Liver (tissue), 9 donors: ENCODE results near the gene ACKR3. TPM values are rescaled to one million over a fixed set of nuclear protein-coding genes. Genes with fewer than 3 reads are reported as not detected.

Experiments
- DNase-seq: peaks from one replicate; pipeline ENCODE4 v3.0.0-alpha.2; 2017; ENCODE audit warnings: low spot score
- H3K27ac ChIP-seq, 2 donors: one replicate each; pipeline ENCODE4 v1.7.0; 2013; ENCODE audit warnings: inconsistent platforms in 2 of 2, low read length in 2 of 2, control low read depth in 1 of 2, low read depth in 1 of 2, mild to moderate bottlenecking in 1 of 2
- H3K27me3 ChIP-seq, 4 donors: one replicate each; pipeline versions ENCODE4 v1.6.1 to v1.7.0; 2013; ENCODE audit warnings: low read length in 3 of 4, inconsistent platforms in 1 of 4, mild to moderate bottlenecking in 1 of 4, moderate library complexity in 1 of 4; ENCODE audit not compliant: control insufficient read depth in 4 of 4, insufficient read depth in 4 of 4
- H3K36me3 ChIP-seq, 4 donors: one replicate each; pipeline versions ENCODE4 v1.6.1 to v1.7.0; 2013; ENCODE audit warnings: low read length in 3 of 4, mild to moderate bottlenecking in 3 of 4, low read depth in 1 of 4, moderate library complexity in 1 of 4; ENCODE audit not compliant: control insufficient read depth in 4 of 4, insufficient read depth in 3 of 4
- H3K4me1 ChIP-seq, 4 donors: one replicate each; pipeline versions ENCODE4 v1.6.1 to v1.7.0; 2013; ENCODE audit warnings: low read length in 3 of 4, mild to moderate bottlenecking in 3 of 4, moderate library complexity in 1 of 4; ENCODE audit not compliant: control insufficient read depth in 4 of 4, insufficient read depth in 4 of 4
- H3K4me3 ChIP-seq, 3 donors: one replicate each; pipeline versions ENCODE4 v1.6.1 to v1.7.0; 2013; ENCODE audit warnings: low read length in 3 of 3, control low read depth in 1 of 3, low read depth in 1 of 3, mild to moderate bottlenecking in 1 of 3
- H3K9ac ChIP-seq, 2 donors: one replicate each; pipeline ENCODE4 v1.7.0; 2013; ENCODE audit warnings: low read length in 2 of 2, mild to moderate bottlenecking in 2 of 2, moderate library complexity in 2 of 2, control low read depth in 1 of 2, low read depth in 1 of 2
- H3K9me3 ChIP-seq, 4 donors: one replicate each; pipeline versions ENCODE4 v1.6.1 to v1.7.0; 2013; ENCODE audit warnings: low read length in 3 of 4; ENCODE audit not compliant: control insufficient read depth in 4 of 4
- ATF3 ChIP-seq: IDR thresholded peaks from 2 replicates; pipeline ENCODE4 v1.6.1; 2016; ENCODE audit warnings: antibody characterized with exemption
- EGR1 ChIP-seq, 2 donors: IDR thresholded peaks; 2 replicates each; pipeline ENCODE4 v1.6.1; 2016 to 2018; ENCODE audit warnings: antibody characterized with exemption in 2 of 2, low read depth in 2 of 2
- FOXA1 ChIP-seq: IDR thresholded peaks from 2 replicates; pipeline ENCODE4 v1.6.1; 2016; ENCODE audit warnings: antibody characterized with exemption
- FOXA2 ChIP-seq: IDR thresholded peaks from 2 replicates; pipeline ENCODE4 v1.6.1; 2016; ENCODE audit warnings: antibody characterized with exemption
- GABPA ChIP-seq, 2 donors: IDR thresholded peaks in 1 of 2; conservative IDR thresholded peaks in 1 of 2; 2 replicates each; pipeline ENCODE4 v1.6.1; 2016; ENCODE audit warnings: antibody characterized with exemption in 2 of 2, mild to moderate bottlenecking in 1 of 2, moderate library complexity in 1 of 2
- HNF4A ChIP-seq, 2 donors: conservative IDR thresholded peaks; 2 replicates each; pipeline ENCODE4 v1.6.1; 2016; ENCODE audit warnings: antibody characterized with exemption in 2 of 2, mild to moderate bottlenecking in 2 of 2
- HNF4G ChIP-seq: IDR thresholded peaks from 2 replicates; pipeline ENCODE4 v1.6.1; 2016; ENCODE audit warnings: antibody characterized with exemption
- JUND ChIP-seq, 2 donors: IDR thresholded peaks; 2 replicates each; pipeline ENCODE4 v1.6.1; 2016; ENCODE audit warnings: antibody characterized with exemption in 2 of 2
- MAX ChIP-seq: IDR thresholded peaks from 2 replicates; pipeline ENCODE4 v1.6.1; 2016; ENCODE audit warnings: antibody characterized with exemption
- NR2F2 ChIP-seq: IDR thresholded peaks from 2 replicates; pipeline ENCODE4 v1.6.1; 2016; ENCODE audit warnings: antibody characterized with exemption
- RAD21 ChIP-seq, 2 donors: IDR thresholded peaks; 2 replicates each; pipeline ENCODE4 v1.6.1; 2016; ENCODE audit warnings: antibody characterized with exemption in 2 of 2, mild to moderate bottlenecking in 2 of 2
- RXRA ChIP-seq, 2 donors: IDR thresholded peaks; 2 replicates each; pipeline ENCODE4 v1.6.1; 2017 to 2018; ENCODE audit warnings: antibody characterized with exemption in 2 of 2, mild to moderate bottlenecking in 1 of 2
- SP1 ChIP-seq: IDR thresholded peaks from 2 replicates; pipeline ENCODE4 v1.6.1; 2018; ENCODE audit warnings: antibody characterized with exemption, mild to moderate bottlenecking
- TAF1 ChIP-seq: conservative IDR thresholded peaks from 2 replicates; pipeline ENCODE4 v1.6.1; 2016; ENCODE audit warnings: antibody characterized with exemption, mild to moderate bottlenecking
- YY1 ChIP-seq: IDR thresholded peaks from 2 replicates; pipeline ENCODE4 v1.6.1; 2016; ENCODE audit warnings: antibody characterized with exemption, mild to moderate bottlenecking
- ZBTB33 ChIP-seq: IDR thresholded peaks from 2 replicates; pipeline ENCODE4 v1.6.1; 2016; ENCODE audit warnings: antibody characterized with exemption
- WGBS: extraction: QIAGEN DNeasy Blood & Tissue Kit; methylation state at CpG from one replicate; pipeline ENCODE4 v1.1.7; 2013; 5-methylcytosine and 5-hydroxymethylcytosine counted together
- polyA plus RNA-seq, 2 donors: library from polyadenylated mRNA; stranded (reverse) in 1 of 2; unstranded in 1 of 2; fragments of 200-250 nt in 1 of 2; fragments of >200 nt in 1 of 2; fragmentation: Nextera tagmentation in 1 of 2; extraction: Ambion mirVana in 1 of 2; gene quantifications; one replicate each; pipeline versions ENCODE4 v1.2.1 to v1.2.3, GENCODE V29; 2013 to 2015
- total RNA-seq, 2 donors: library from RNA; depleted of rRNA; stranded (reverse); fragments of >200 nt; gene quantifications; one replicate each; pipeline ENCODE4 v1.2.3, GENCODE V29; 2014
- TF ChIP-seq, protein P1 (sequence below): IDR thresholded peaks from 2 replicates; pipeline ENCODE4 v1.6.1; 2016; ENCODE audit warnings: antibody characterized with exemption, mild to moderate bottlenecking
- TF ChIP-seq, protein P2 (sequence below): fragments of 150-350 bp; IDR thresholded peaks from 2 replicates; pipeline ENCODE4 v1.5.1; 2017; ENCODE audit warnings: improper control_type of control experiment, low read depth, low read length; ENCODE audit not compliant: missing input control
- donor health status: healthy.
- donor health status: healthy.
- donor health status: healthy.
- donor health status: healthy.
- donor health status: healthy.

Gene ACKR3
- total and polyA plus RNA-seq, 4 donors = 1.6 to 6.0 (median 3.0) TPM

- Histone ChIP-seq H3K4me1 (no peaks in the 10 kb centered on the region), H3K27ac (no peak overlapping the region), H3K4me3 (no peak overlapping the region), H3K9me3 (no peaks in the 10 kb centered on the region), H3K27me3 (no peaks in the 10 kb centered on the region), H3K9ac (no peak overlapping the region), H3K36me3 (no peaks in the 10 kb centered on the region)
- no peak for DNase-seq
- 82% methylated on average over 5 of the region's 5 CpGs for WGBS
- TF ChIP-seq, protein P1, sequence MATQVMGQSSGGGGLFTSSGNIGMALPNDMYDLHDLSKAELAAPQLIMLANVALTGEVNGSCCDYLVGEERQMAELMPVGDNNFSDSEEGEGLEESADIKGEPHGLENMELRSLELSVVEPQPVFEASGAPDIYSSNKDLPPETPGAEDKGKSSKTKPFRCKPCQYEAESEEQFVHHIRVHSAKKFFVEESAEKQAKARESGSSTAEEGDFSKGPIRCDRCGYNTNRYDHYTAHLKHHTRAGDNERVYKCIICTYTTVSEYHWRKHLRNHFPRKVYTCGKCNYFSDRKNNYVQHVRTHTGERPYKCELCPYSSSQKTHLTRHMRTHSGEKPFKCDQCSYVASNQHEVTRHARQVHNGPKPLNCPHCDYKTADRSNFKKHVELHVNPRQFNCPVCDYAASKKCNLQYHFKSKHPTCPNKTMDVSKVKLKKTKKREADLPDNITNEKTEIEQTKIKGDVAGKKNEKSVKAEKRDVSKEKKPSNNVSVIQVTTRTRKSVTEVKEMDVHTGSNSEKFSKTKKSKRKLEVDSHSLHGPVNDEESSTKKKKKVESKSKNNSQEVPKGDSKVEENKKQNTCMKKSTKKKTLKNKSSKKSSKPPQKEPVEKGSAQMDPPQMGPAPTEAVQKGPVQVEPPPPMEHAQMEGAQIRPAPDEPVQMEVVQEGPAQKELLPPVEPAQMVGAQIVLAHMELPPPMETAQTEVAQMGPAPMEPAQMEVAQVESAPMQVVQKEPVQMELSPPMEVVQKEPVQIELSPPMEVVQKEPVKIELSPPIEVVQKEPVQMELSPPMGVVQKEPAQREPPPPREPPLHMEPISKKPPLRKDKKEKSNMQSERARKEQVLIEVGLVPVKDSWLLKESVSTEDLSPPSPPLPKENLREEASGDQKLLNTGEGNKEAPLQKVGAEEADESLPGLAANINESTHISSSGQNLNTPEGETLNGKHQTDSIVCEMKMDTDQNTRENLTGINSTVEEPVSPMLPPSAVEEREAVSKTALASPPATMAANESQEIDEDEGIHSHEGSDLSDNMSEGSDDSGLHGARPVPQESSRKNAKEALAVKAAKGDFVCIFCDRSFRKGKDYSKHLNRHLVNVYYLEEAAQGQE = no peak
- TF ChIP-seq TAF1 = no peak
- no peak for TF ChIP-seq SP1
- TF ChIP-seq, protein P2, sequence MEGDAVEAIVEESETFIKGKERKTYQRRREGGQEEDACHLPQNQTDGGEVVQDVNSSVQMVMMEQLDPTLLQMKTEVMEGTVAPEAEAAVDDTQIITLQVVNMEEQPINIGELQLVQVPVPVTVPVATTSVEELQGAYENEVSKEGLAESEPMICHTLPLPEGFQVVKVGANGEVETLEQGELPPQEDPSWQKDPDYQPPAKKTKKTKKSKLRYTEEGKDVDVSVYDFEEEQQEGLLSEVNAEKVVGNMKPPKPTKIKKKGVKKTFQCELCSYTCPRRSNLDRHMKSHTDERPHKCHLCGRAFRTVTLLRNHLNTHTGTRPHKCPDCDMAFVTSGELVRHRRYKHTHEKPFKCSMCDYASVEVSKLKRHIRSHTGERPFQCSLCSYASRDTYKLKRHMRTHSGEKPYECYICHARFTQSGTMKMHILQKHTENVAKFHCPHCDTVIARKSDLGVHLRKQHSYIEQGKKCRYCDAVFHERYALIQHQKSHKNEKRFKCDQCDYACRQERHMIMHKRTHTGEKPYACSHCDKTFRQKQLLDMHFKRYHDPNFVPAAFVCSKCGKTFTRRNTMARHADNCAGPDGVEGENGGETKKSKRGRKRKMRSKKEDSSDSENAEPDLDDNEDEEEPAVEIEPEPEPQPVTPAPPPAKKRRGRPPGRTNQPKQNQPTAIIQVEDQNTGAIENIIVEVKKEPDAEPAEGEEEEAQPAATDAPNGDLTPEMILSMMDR = no peak
- no peak for TF ChIP-seq RXRA (IDR thresholded peaks at IDR 0.05)
- no peak for TF ChIP-seq ATF3
- TF ChIP-seq MAX = no peak
- TF ChIP-seq FOXA1 = no peak
- TF ChIP-seq NR2F2 = no peak
- TF ChIP-seq RAD21 (IDR thresholded peaks at IDR 0.05) = no peak
- TF ChIP-seq HNF4G = no peak
- no peak for TF ChIP-seq ZBTB33
- TF ChIP-seq YY1 = no peak
- no peak for TF ChIP-seq EGR1 (IDR thresholded peaks at IDR 0.05; ENCODE audit: low read depth in 2 of 2)
- no peak for TF ChIP-seq HNF4A (conservative IDR thresholded peaks at IDR 0.05)
- no peak for TF ChIP-seq FOXA2
- no peak for TF ChIP-seq JUND (IDR thresholded peaks at IDR 0.05)
- no peak for TF ChIP-seq GABPA (IDR thresholded peaks at IDR 0.05 in 1 of 2, conservative IDR thresholded peaks at IDR 0.05 in 1 of 2)
Measured at GRCh38 chr2:236619910-236620612, 50.4 kb downstream of the ACKR3 start.
